ENCODE measurements around the gene IL16. TPM values are rescaled to one million over a fixed set of nuclear protein-coding genes. Genes with fewer than 3 reads are reported as not detected.

The IL16 gene
- total RNA-seq, 4 donors from 2014 or later: 13.5 to 34.9 (median 19.8) TPM

DNA sequence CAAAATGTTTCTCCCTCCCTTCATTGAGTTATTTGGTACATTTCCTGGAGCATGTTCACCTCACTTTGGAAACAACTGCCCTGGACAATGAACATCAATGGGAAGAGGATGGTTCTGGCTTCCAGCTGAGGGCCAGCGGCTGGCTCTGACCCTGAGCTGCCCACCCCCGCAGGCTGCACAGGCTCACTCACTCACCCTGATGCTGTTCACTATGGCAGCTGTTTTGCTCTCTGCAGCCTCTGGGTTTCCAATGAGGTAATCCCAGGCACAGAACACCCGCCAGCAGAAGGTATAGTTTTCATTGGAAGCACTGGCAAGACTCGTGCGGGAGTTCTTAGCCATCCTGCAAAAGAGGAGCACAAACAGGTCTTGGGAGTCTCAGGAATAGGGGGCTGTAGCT, 159.6 kb downstream of the IL16 start:
- Histone ChIP-seq H3K36me3 (no peaks in the 10 kb centered on the region), H3K27me3 (no peaks in the 10 kb centered on the region), H3K27ac (replicated peaks in 1 of 4) (no peak overlapping the region), H3K9me3 (no peaks in the 10 kb centered on the region), H3K4me3 (no peak overlapping the region), H3K4me1 (no peaks in the 10 kb centered on the region)
- intact Hi-C loops (cut with DNase I): no loop called here
- TF ChIP-seq POLR2AphosphoS5 (IDR thresholded peaks at IDR 0.05) (no peak), POLR2A (IDR thresholded peaks at IDR 0.05; ENCODE audit: low read depth) (no peak), EP300 (IDR thresholded peaks at IDR 0.05) (no peak), CTCF (IDR thresholded peaks at IDR 0.05) (no peak)
- no peak for DNase-seq (ENCODE audit: extremely low spot score)
- WGBS: 74% methylated on average over 4 of the region's 5 CpGs

DNA sequence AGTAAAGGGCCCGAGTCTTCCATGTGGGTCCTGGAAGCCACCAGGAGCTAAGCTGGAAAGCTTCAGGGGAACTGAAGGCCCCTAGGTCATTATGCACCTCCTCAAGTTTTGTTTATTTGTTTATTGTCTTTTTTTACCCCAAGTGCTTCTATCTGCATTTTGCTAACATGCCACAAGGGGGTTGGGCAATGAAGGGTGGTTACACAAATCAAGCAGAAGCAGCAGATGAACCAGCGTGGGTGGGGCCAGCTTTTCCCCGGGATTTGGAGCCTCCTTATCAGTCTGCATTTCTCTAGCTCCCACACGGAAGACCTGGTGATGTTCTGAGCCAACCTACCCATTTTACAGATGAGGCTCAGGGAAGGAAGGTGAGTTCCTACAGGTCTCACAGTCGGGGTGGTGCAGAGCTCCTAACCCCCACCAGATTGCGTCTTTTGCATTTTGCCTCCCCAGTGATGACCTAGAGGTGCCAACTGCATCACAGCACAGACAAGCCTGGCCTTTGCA, 160.6 kb downstream of the IL16 start:
- H3K9me3 ChIP-seq: no peaks in the 10 kb centered on the region
- H3K4me1 ChIP-seq: no peaks in the 10 kb centered on the region
- 81% methylated on average over 6 of the region's 6 CpGs for WGBS
- no peak for DNase-seq (ENCODE audit: extremely low spot score)
- no peak overlapping the region for H3K27ac ChIP-seq (replicated peaks in 1 of 4)
- TF ChIP-seq EP300 (IDR thresholded peaks at IDR 0.05) (no peak), CTCF (IDR thresholded peaks at IDR 0.05) (no peak), POLR2A (IDR thresholded peaks at IDR 0.05; ENCODE audit: low read depth) (no peak), POLR2AphosphoS5 (IDR thresholded peaks at IDR 0.05) (no peak)
- no peaks in the 10 kb centered on the region for H3K27me3 ChIP-seq
- no peaks in the 10 kb centered on the region for H3K36me3 ChIP-seq
- no peak overlapping the region for H3K4me3 ChIP-seq
- intact Hi-C loops (cut with DNase I): no loop called here

DNA sequence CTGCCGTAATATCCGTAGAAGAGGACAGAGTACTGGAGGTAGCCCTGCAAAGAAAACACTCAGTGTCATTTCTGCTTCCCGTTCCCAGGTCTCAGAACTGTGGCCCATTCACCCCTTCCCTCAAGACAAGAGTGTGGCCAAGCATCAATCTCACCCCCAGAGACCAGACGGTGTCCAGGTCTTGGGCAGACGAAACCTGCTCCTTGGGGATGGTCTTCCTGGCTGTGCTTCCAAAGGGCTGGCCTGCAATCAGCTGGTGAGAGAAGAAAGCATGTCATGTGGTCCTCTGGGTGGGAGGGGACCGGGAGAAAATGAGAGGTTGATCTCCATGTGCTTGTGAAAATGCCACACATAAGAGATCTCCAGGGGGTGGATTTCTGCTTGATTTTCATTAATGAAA, 161.6 kb downstream of the IL16 start:
- Histone ChIP-seq H3K36me3 (no peaks in the 10 kb centered on the region), H3K4me3 (no peak overlapping the region), H3K27me3 (no peaks in the 10 kb centered on the region), H3K4me1 (no peaks in the 10 kb centered on the region), H3K27ac (replicated peaks in 1 of 4) (no peak overlapping the region), H3K9me3 (no peaks in the 10 kb centered on the region)
- WGBS: 92% methylated on average over 6 of the region's 6 CpGs
- peak; percentile 80 for DNase-seq (ENCODE audit: extremely low spot score)
- no peak for TF ChIP-seq CTCF (IDR thresholded peaks at IDR 0.05)
- TF ChIP-seq POLR2A (IDR thresholded peaks at IDR 0.05; ENCODE audit: low read depth): no peak
- TF ChIP-seq POLR2AphosphoS5 (IDR thresholded peaks at IDR 0.05): no peak
- no peak for TF ChIP-seq EP300 (IDR thresholded peaks at IDR 0.05)
- intact Hi-C loops (cut with DNase I): no loop called here

DNA sequence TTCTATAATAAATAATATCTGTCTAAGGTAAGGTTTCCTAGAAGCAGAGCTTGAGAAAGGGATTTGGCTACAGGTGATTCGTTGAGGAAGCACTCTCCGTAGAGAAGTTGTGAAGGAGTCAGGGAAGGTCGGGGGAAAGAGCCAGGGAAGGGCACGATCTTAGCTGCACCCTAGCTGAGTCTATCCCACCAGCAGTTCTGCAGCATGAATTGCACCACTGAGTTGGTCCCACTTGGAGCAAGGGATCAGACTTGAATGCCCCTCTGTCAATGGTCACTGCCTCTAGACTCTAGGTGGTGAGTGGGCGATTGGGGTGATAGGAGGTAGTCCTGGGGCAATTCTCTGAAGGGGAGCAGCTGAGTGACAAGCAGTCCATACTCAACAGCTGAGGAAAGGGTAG, 163.8 kb downstream of the IL16 start:
- WGBS: 94% methylated on average over 5 of the region's 5 CpGs
- peak; percentile 90 for DNase-seq (ENCODE audit: extremely low spot score)
- no peak for TF ChIP-seq EP300 (IDR thresholded peaks at IDR 0.05)
- TF ChIP-seq POLR2AphosphoS5 (IDR thresholded peaks at IDR 0.05): no peak
- TF ChIP-seq CTCF (IDR thresholded peaks at IDR 0.05): no peak
- TF ChIP-seq POLR2A (IDR thresholded peaks at IDR 0.05; ENCODE audit: low read depth): no peak
- no peak overlapping the region for H3K27ac ChIP-seq (replicated peaks in 1 of 4)
- H3K36me3 ChIP-seq: no peaks in the 10 kb centered on the region
- H3K27me3 ChIP-seq: no peaks in the 10 kb centered on the region
- no peaks in the 10 kb centered on the region for H3K4me1 ChIP-seq
- intact Hi-C loops (cut with DNase I): no loop called here
- no peak overlapping the region for H3K4me3 ChIP-seq
- H3K9me3 ChIP-seq: no peaks in the 10 kb centered on the region

DNA sequence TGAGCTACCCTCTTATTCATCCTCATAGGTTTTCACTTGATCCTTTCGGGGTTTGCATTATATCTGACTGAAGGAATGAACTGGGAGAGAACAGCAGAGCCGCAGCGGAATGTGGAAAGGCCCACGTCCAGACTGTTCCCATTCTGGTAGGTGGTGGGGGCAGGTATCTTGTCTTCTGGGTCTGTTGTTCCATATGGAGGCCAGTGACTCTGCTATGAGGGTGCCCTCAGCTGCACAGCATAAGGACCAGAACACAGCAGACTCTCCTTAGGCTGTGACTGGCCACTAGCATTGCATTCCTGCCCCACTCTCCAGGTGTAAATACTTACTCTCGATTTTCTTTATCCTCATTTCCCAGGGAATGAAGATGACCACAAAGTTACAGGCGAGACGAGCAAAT, 165.2 kb downstream of the IL16 start:
- H3K4me3 ChIP-seq: no peak overlapping the region
- H3K36me3 ChIP-seq: no peaks in the 10 kb centered on the region
- 88% methylated on average over 7 of the region's 7 CpGs for WGBS
- no peaks in the 10 kb centered on the region for H3K4me1 ChIP-seq
- TF ChIP-seq POLR2AphosphoS5 (IDR thresholded peaks at IDR 0.05) (no peak), CTCF (IDR thresholded peaks at IDR 0.05) (no peak), EP300 (IDR thresholded peaks at IDR 0.05) (no peak), POLR2A (IDR thresholded peaks at IDR 0.05; ENCODE audit: low read depth) (no peak)
- no peak overlapping the region for H3K27ac ChIP-seq (replicated peaks in 1 of 4)
- DNase-seq (ENCODE audit: extremely low spot score): no peak
- no peaks in the 10 kb centered on the region for H3K27me3 ChIP-seq
- H3K9me3 ChIP-seq: no peaks in the 10 kb centered on the region
- intact Hi-C loops (cut with DNase I): no loop called here
